GM10847 (cell line): Measurements from ENCODE around the gene CDCA7.

Experiments
- POLR2A ChIP-seq: IDR thresholded peaks from 2 replicates; pipeline ENCODE4 v1.6.1; 2011; ENCODE audit not compliant: insufficient read length; ENCODE audit errors: extremely low read depth

The CDCA7 gene

GRCh38 chr2:173415431-173416381 is 61.0 kb downstream of the CDCA7 start:
- TF ChIP-seq POLR2A = no peak

- TF ChIP-seq POLR2A = no peak
Observed at GRCh38 chr2:173417341-173417740, 62.7 kb downstream of the CDCA7 start.

GRCh38 chr2:173417802-173418201 is 63.1 kb downstream of the CDCA7 start:
- TF ChIP-seq POLR2A = no peak
